ENCODE data around the gene EML4. TPM values are rescaled to one million over a fixed set of nuclear protein-coding genes. Genes with fewer than 3 reads are reported as not detected.
"Not testable (repeated sequence)": the region's sequence is repeated elsewhere in the genome, so short reads cannot be mapped to it uniquely, and the experiment has no call there.

EML4 gene
- total RNA-seq (100 to 1,000 TPM; 168 to 172 TPM), polyA plus RNA-seq (100 to 1,000 TPM in 1 of 2 donors, 10 to 100 TPM in 1; 52.8 to 113 TPM)

DNA sequence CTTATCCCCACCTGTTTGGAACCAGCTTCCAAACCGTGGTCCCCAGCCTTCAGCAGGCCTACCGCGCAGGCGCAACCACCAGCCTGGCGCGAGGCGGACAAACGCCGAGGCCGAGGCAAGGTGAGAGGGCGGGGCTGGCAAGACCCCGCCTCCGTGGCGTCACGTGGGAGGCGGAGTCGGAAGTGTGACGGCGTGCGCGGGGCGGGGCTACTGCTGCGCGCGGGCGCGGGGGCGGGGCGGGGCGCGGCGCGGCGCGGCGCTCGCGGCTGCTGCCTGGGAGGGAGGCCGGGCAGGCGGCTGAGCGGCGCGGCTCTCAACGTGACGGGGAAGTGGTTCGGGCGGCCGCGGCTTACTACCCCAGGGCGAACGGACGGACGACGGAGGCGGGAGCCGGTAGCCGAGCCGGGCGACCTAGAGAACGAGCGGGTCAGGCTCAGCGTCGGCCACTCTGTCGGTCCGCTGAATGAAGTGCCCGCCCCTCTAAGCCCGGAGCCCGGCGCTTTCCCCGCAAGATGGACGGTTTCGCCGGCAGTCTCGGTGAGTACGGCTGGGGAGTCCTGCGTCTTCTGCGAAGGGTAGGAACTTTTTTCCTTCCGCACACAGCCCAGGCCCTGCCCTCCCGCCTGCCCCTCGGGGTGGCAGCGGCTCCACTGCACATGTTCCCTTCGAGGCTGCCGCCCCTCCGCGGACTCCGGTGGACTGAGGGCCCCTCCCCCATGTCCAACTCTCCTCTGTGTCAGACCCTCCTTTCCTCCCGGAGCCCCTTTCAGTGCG, at the start of gene EML4:
Gene EML4, plus strand, starts transcription at position 254 of the 774 bp plus-strand sequence. Its CDS starts 259 bp downstream, at position 513.
- H3K4me1 ChIP-seq (ENCODE audit: insufficient read depth, low read length) = peaks cover 29% of the 10 kb centered on the region
- peak within 1 kb of the TSS; percentile 95 for H3K27ac ChIP-seq (ENCODE audit: low read depth, low read length)
- Mint-ChIP-seq H3K27ac (peak within 1 kb of the TSS in 3 of 7 donors; percentile 84 to 95 (median 94)), H3K27me3 (no peaks in the 10 kb centered on the region), H3K4me1 (peaks cover 0 to 28% (median 14%) of the 10 kb centered on the region in 4 donors), H3K9me3 (no peaks in the 10 kb centered on the region), H3K4me3 (peak within 1 kb of the TSS in 5 of 8 donors; percentile 48 to 71 (median 65)), H3K36me3 (peaks cover 0 to 14% of the 10 kb centered on the region in 2 donors)
- POLR2A ChIA-PET (ENCODE audit: partially characterized antibody) = interaction anchor here (0.9 to 10.3 kb wide), 16 partner anchors 12 to 192 kb away, joined by 3 to 114 read pairs (median 10); partner anchors contain the start of gene COX7A2L
- intact Hi-C loops (cut with micrococcal nuclease) = loop anchor here (1.0 to 2.0 kb wide), 5 partner anchors 36 to 328 kb away; partner anchors contain the start of gene COX7A2L
- peak within 1 kb of the TSS; percentile 71 to 81 for H3K4me3 ChIP-seq (ENCODE audit: low read length in 2 of 2)
- H3K9me3 ChIP-seq (ENCODE audit: control insufficient read depth in 1 of 2, low read length in 2 of 2) = no peaks in the 10 kb centered on the region
- H3K36me3 ChIP-seq (ENCODE audit: insufficient read depth, low read length) = no peaks in the 10 kb centered on the region
- CTCF ChIA-PET (ENCODE audit: partially characterized antibody) = interaction anchor here (1.0 to 5.5 kb wide), 6 partner anchors 27 to 74 kb away, joined by 3 to 60 read pairs (median 18); no protein-coding TSS in a partner anchor
- H3K27me3 ChIP-seq (ENCODE audit: insufficient read depth, low read length) = no peaks in the 10 kb centered on the region
- DNase-seq = peak; percentile 82 to 94 (median 89)

GRCh38 chr2:42123426-42123825, 45.7 kb upstream of the EML4 start:
- CTCF ChIA-PET (ENCODE audit: partially characterized antibody) = interaction anchor here (1.0 to 5.4 kb wide), 8 partner anchors 9 to 28 kb away, joined by 5 to 26 read pairs (median 9); no protein-coding TSS in a partner anchor
- H3K36me3 Mint-ChIP-seq = peaks cover 0 to 5% of the 10 kb centered on the region in 2 donors
- H3K4me1 Mint-ChIP-seq = peaks cover 42 to 64% (median 55%) of the 10 kb centered on the region in 4 donors
- no peaks in the 10 kb centered on the region for H3K36me3 ChIP-seq (ENCODE audit: insufficient read depth, low read length)
- POLR2A ChIA-PET (ENCODE audit: partially characterized antibody) = interaction anchor here (1.2 to 25.0 kb wide), 6 partner anchors 11 to 57 kb away, joined by 4 to 1146 read pairs (median 40); partner anchors contain the start of gene EML4
- H3K4me3 ChIP-seq (ENCODE audit: low read length in 2 of 2) = peak overlapping the region in 1 of 2 donors; percentile 17
- no peaks in the 10 kb centered on the region for H3K9me3 ChIP-seq (ENCODE audit: control insufficient read depth in 1 of 2, low read length in 2 of 2)
- peaks cover 63% of the 10 kb centered on the region for H3K4me1 ChIP-seq (ENCODE audit: insufficient read depth, low read length)
- DNase-seq = no peak
- H3K4me3 Mint-ChIP-seq = peak overlapping the region in 7 of 8 donors; percentile 9 to 73 (median 63)
- intact Hi-C loops (cut with micrococcal nuclease) = no loop called here
- H3K27me3 ChIP-seq (ENCODE audit: insufficient read depth, low read length) = no peaks in the 10 kb centered on the region
- H3K27me3 Mint-ChIP-seq = no peaks in the 10 kb centered on the region
- H3K27ac Mint-ChIP-seq = peak overlapping the region; percentile 88 to 100 (median 96)
- peak overlapping the region; percentile 77 for H3K27ac ChIP-seq (ENCODE audit: low read depth, low read length)
- peaks cover 0 to 14% (median 3%) of the 10 kb centered on the region in 8 donors for H3K9me3 Mint-ChIP-seq

GRCh38 chr2:42124011-42124785, 45.0 kb upstream of the EML4 start:
- H3K27me3 ChIP-seq (ENCODE audit: insufficient read depth, low read length) = no peaks in the 10 kb centered on the region
- Mint-ChIP-seq H3K36me3 (peaks cover 0 to 5% of the 10 kb centered on the region in 2 donors), H3K4me3 (peak overlapping the region; percentile 17 to 71 (median 41)), H3K27me3 (no peaks in the 10 kb centered on the region), H3K27ac (peak overlapping the region; percentile 88 to 100 (median 96)), H3K9me3 (peaks cover 0 to 14% (median 3%) of the 10 kb centered on the region in 8 donors), H3K4me1 (peaks cover 46 to 67% (median 56%) of the 10 kb centered on the region in 4 donors)
- ChIA-PET CTCF (ENCODE audit: partially characterized antibody) (interaction anchor here (1.0 to 5.4 kb wide), 9 partner anchors 9 to 47 kb away, joined by 5 to 26 read pairs (median 9); no protein-coding TSS in a partner anchor), POLR2A (ENCODE audit: partially characterized antibody) (interaction anchor here (1.2 to 25.0 kb wide), 10 partner anchors 10 to 59 kb away, joined by 3 to 1146 read pairs (median 6); partner anchors contain the start of gene EML4)
- peak in 4 of 5 donors; percentile 81 to 89 (median 86) for DNase-seq
- no peaks in the 10 kb centered on the region for H3K36me3 ChIP-seq (ENCODE audit: insufficient read depth, low read length)
- no peaks in the 10 kb centered on the region for H3K9me3 ChIP-seq (ENCODE audit: control insufficient read depth in 1 of 2, low read length in 2 of 2)
- peak overlapping the region; percentile 77 for H3K27ac ChIP-seq (ENCODE audit: low read depth, low read length)
- intact Hi-C loops (cut with micrococcal nuclease) = loop anchor here (1.0 kb wide), 3 partner anchors 9 to 22 kb away; no protein-coding TSS in a partner anchor
- H3K4me1 ChIP-seq (ENCODE audit: insufficient read depth, low read length) = peaks cover 63% of the 10 kb centered on the region
- no peak overlapping the region for H3K4me3 ChIP-seq (ENCODE audit: low read length in 2 of 2)

DNA sequence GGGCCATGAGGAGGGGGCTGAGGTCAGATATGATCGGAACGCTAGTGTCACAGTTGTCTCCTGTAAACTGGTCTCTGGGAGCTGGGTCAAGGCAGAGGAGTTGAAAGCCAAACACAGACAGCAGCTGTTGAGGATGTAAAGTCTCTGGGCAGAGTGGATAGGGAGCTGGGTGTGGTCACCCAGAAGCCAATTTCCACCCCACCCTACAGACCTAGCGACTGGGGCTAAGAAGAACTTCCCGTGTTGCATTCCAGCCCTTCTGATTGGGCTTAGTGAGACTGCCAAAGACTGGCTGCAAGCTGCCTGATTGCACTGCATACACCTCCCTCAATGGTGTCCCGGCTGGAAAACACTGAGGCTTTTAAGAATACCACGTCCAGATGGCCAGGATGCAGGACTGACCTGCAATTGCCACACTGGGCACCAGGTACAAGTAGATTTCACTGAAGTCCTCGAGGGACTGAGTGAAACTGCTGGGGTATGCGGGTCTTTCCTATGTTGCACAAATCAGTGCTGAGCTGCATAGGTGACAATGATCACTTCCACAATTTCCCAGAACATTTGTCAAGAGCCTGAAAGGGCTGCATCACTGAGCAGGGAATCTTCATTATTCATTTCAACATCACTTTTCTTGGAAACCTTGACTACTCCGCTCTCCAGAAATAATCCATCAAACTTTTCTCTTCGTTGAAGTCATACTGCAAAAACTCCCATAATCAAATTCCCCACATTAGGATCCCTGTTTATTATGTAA, 43.1 kb upstream of the EML4 start:
- peaks cover 57 to 85% (median 71%) of the 10 kb centered on the region in 4 donors for H3K4me1 Mint-ChIP-seq
- ChIA-PET CTCF (ENCODE audit: partially characterized antibody) (interaction anchor here (0.8 to 5.4 kb wide), 8 partner anchors 9 to 68 kb away, joined by 3 to 26 read pairs (median 5); no protein-coding TSS in a partner anchor), POLR2A (ENCODE audit: partially characterized antibody) (interaction anchor here (0.6 to 25.0 kb wide), 7 partner anchors 9 to 65 kb away, joined by 3 to 1146 read pairs (median 7); partner anchors contain the start of gene EML4)
- H3K9me3 Mint-ChIP-seq = peaks cover 0 to 13% (median 3%) of the 10 kb centered on the region in 8 donors
- H3K27ac Mint-ChIP-seq = peak overlapping the region; percentile 88 to 100 (median 96)
- H3K36me3 ChIP-seq (ENCODE audit: insufficient read depth, low read length) = no peaks in the 10 kb centered on the region
- H3K9me3 ChIP-seq (ENCODE audit: control insufficient read depth in 1 of 2, low read length in 2 of 2) = no peaks in the 10 kb centered on the region
- no peaks in the 10 kb centered on the region for H3K27me3 Mint-ChIP-seq
- H3K4me3 Mint-ChIP-seq = peak overlapping the region in 7 of 8 donors; percentile 45 to 81 (median 69)
- peaks cover 0 to 5% of the 10 kb centered on the region in 2 donors for H3K36me3 Mint-ChIP-seq
- intact Hi-C loops (cut with micrococcal nuclease) = no loop called here
- no peak overlapping the region for H3K4me3 ChIP-seq (ENCODE audit: low read length in 2 of 2)
- peak overlapping the region; percentile 52 for H3K27ac ChIP-seq (ENCODE audit: low read depth, low read length)
- peaks cover 80% of the 10 kb centered on the region for H3K4me1 ChIP-seq (ENCODE audit: insufficient read depth, low read length)
- no peak for DNase-seq
- no peaks in the 10 kb centered on the region for H3K27me3 ChIP-seq (ENCODE audit: insufficient read depth, low read length)

- H3K27me3 ChIP-seq (ENCODE audit: insufficient read depth, low read length); H3K9me3 ChIP-seq (ENCODE audit: control insufficient read depth in 1 of 2, low read length in 2 of 2); intact Hi-C loops (cut with micrococcal nuclease); H3K27me3 Mint-ChIP-seq; H3K36me3 ChIP-seq (ENCODE audit: insufficient read depth, low read length); DNase-seq; H3K36me3 Mint-ChIP-seq; H3K9me3 Mint-ChIP-seq: not testable (repeated sequence)
- ChIA-PET POLR2A (ENCODE audit: partially characterized antibody) (interaction anchor here (0.8 to 25.0 kb wide), 8 partner anchors 11 to 99 kb away, joined by 3 to 1146 read pairs (median 10); partner anchors contain the start of gene EML4), CTCF (ENCODE audit: partially characterized antibody) (interaction anchor here (0.7 to 5.4 kb wide), 8 partner anchors 9 to 69 kb away, joined by 3 to 19 read pairs (median 8); no protein-coding TSS in a partner anchor)
- Histone ChIP-seq H3K27ac (ENCODE audit: low read depth, low read length) (peak overlapping the region; percentile 52), H3K4me3 (ENCODE audit: low read length in 2 of 2) (peak overlapping the region in 1 of 2 donors; percentile 30), H3K4me1 (ENCODE audit: insufficient read depth, low read length) (peaks cover 89% of the 10 kb centered on the region)
- H3K4me1 Mint-ChIP-seq = peaks cover 63 to 90% (median 80%) of the 10 kb centered on the region in 4 donors
- H3K4me3 Mint-ChIP-seq = peak overlapping the region; percentile 31 to 81 (median 74)
- H3K27ac Mint-ChIP-seq = peak overlapping the region; percentile 88 to 100 (median 96)
Measured at GRCh38 chr2:42126873-42127272, 42.3 kb upstream of the EML4 start.
